T-cell (primary cell): ENCODE data around the gene SUPT3H. TPM values are rescaled to one million over a fixed set of nuclear protein-coding genes. Genes with fewer than 3 reads are reported as not detected.

Experiments
- ATAC-seq, 4 experiments: fragments of 200-7000 bp in 3 of 4; fragments of 150-1000 bp in 1 of 4; cut with Tn5 transposase; replicated peaks in 1 of 4; 1 replicate in 3 of 4; 2 replicates in 1 of 4; pipeline ENCODE4 v1.10.0; 2021; ENCODE audit warnings: moderate library complexity in 3 of 4, mild to moderate bottlenecking in 2 of 4, moderate number of reproducible peaks in 1 of 4
- CTCF ChIA-PET, 2 donors: fragments of 300-600 bp; sonication (Branson Sonifier 250); formaldehyde crosslinking; loops; one replicate each; lab custom pipeline; 2022; ENCODE audit warnings: antibody characterized with exemption in 2 of 2; lab: Charles Lee
- POLR2A ChIA-PET, 2 donors: fragments of 300-600 bp; sonication (Branson Sonifier 250); formaldehyde crosslinking; loops; one replicate each; lab custom pipeline; 2022; ENCODE audit warnings: antibody characterized with exemption in 2 of 2; lab: Charles Lee
- DNase-seq, 35 experiments: peaks; one replicate each; pipeline versions ENCODE4 v3.0.0 to v3.0.0-alpha.2; 2013 to 2023
- H3K27ac ChIP-seq: one replicate; pipeline ENCODE4 v1.5.1; 2013; ENCODE audit warnings: low read length
- H3K27me3 ChIP-seq, 2 experiments: replicated peaks in 1 of 2; 1 replicate in 1 of 2; 2 replicates in 1 of 2; pipeline versions ENCODE4 v1.6.1 to v1.7.0; 2013; ENCODE audit warnings: low read length in 1 of 2, mixed read lengths in 1 of 2; ENCODE audit not compliant: control insufficient read depth in 2 of 2, insufficient read depth in 2 of 2; ENCODE audit errors: extremely low read depth in 1 of 2
- H3K36me3 ChIP-seq, 2 donors: 1 replicate in 1 of 2; 2 replicates in 1 of 2; pipeline versions ENCODE4 v1.6.1 to v1.7.0; 2013; ENCODE audit warnings: low read length in 1 of 2; ENCODE audit not compliant: control insufficient read depth in 2 of 2, insufficient read depth in 1 of 2; ENCODE audit errors: extremely low read depth in 1 of 2
- H3K4me1 ChIP-seq, 2 experiments: 1 replicate in 1 of 2; 2 replicates in 1 of 2; pipeline versions ENCODE4 v1.6.1 to v1.7.0; 2013; ENCODE audit warnings: low read length in 2 of 2, mixed read lengths in 1 of 2; ENCODE audit not compliant: insufficient read depth in 2 of 2, control insufficient read depth in 1 of 2; ENCODE audit errors: extremely low read depth in 1 of 2
- H3K4me3 ChIP-seq, 2 donors: 1 replicate in 1 of 2; 2 replicates in 1 of 2; pipeline versions ENCODE4 v1.5.1 to v1.7.0; 2013; ENCODE audit warnings: mild to moderate bottlenecking in 2 of 2, low read length in 1 of 2, moderate library complexity in 1 of 2; ENCODE audit not compliant: control insufficient read depth in 1 of 2; ENCODE audit errors: extremely low read depth in 1 of 2
- H3K9me3 ChIP-seq: 2 replicates; pipeline ENCODE4 v1.7.0; 2013
- H3K27ac Mint-ChIP-seq, 2 donors: one replicate each; pipeline ENCODE4 v1.8.0; 2020 to 2021; ENCODE audit warnings: mild to moderate bottlenecking in 2 of 2, mixed read lengths in 2 of 2
- H3K27me3 Mint-ChIP-seq, 2 donors: one replicate each; pipeline ENCODE4 v1.8.0; 2021 to 2022; ENCODE audit warnings: mixed read lengths in 2 of 2
- H3K36me3 Mint-ChIP-seq: one replicate; pipeline ENCODE4 v1.8.0; 2021; ENCODE audit warnings: mixed read lengths
- H3K4me1 Mint-ChIP-seq, 3 donors: one replicate each; pipeline ENCODE4 v1.8.0; 2020 to 2022; ENCODE audit warnings: mixed read lengths in 3 of 3, mild to moderate bottlenecking in 1 of 3
- H3K4me3 Mint-ChIP-seq, 3 donors: one replicate each; pipeline ENCODE4 v1.8.0; 2020 to 2022; ENCODE audit warnings: mild to moderate bottlenecking in 3 of 3, mixed read lengths in 3 of 3, moderate library complexity in 3 of 3
- H3K9me3 Mint-ChIP-seq, 3 donors: one replicate each; pipeline ENCODE4 v1.8.0; 2020 to 2022; ENCODE audit warnings: mixed read lengths in 3 of 3
- WGBS: methylation state at CpG from one replicate; pipeline ENCODE4 v1.1.5; 2013; ENCODE audit warnings: missing lambda C conversion rate; ENCODE audit not compliant: insufficient coverage; 5-methylcytosine and 5-hydroxymethylcytosine counted together
- total RNA-seq, 35 experiments: library from RNA in 6 of 35; stranded (reverse) in 6 of 35; fragments of 120-200 nt in 1 of 35; gene quantifications; one replicate each; pipeline versions ENCODE4 v1.2.1 to v1.2.4 and lab custom pipeline; 2013 to 2026

The SUPT3H gene
- total RNA-seq, 5 donors from 2014 or later (not counting 1 experiment from before 2014, with no cell fraction given): 9.3 to 12.9 (median 10.7) TPM

DNA sequence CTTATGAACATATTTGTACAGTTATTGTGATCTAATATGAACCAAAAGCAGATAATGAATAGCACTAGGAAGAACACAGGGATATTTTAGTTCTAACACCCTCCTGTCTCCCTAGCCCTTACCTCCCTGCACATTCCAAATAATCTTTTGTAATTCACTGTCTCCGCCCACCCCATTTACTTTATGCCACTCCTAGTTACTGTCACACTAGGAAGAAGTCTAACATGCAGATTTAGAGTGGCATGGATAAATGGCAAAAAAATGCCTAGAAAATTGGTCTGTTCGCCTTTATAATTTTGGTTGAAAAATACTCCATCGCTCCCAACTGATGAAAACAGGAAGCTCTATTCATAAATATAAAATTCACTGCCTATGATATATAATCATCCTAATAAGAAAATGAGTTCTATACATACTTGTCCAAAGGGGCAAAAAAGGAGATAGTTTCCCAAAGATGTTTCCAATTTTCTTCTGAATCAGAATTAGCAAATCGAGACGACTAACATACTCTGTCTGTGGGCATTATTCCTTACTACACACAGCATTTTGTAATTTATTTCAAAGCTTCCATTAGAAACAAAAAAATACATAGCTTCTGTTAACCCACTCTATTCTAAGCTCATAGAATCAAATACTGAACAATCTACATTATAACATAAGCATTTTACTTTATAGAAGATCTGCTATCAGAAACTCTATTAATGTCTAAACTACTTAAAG, 50.9 kb downstream of the SUPT3H start:
- Histone ChIP-seq H3K27me3 (no peaks in the 10 kb centered on the region), H3K4me3 (no peak overlapping the region), H3K4me1 (peaks cover 0 to 16% of the 10 kb centered on the region in 2 experiments), H3K9me3 (no peaks in the 10 kb centered on the region), H3K27ac (no peak overlapping the region), H3K36me3 (no peaks in the 10 kb centered on the region)
- Mint-ChIP-seq H3K9me3 (no peaks in the 10 kb centered on the region), H3K27me3 (no peaks in the 10 kb centered on the region), H3K4me3 (peak overlapping the region in 2 of 3 donors; percentile 66 to 77), H3K4me1 (peaks cover 40 to 63% (median 57%) of the 10 kb centered on the region in 3 donors), H3K27ac (peak overlapping the region in 1 of 2 donors; percentile 84), H3K36me3 (no peaks in the 10 kb centered on the region)
- DNase-seq (no peak), ATAC-seq (no peak)
- ChIA-PET POLR2A (no interaction called here), CTCF (interaction anchor here in 1 of 2 donors (0.8 kb wide), 1 partner anchor 66 kb away, joined by 3 read pairs; no protein-coding TSS in a partner anchor)
- WGBS: 93% methylated on average over 2 of the region's 5 CpGs

DNA sequence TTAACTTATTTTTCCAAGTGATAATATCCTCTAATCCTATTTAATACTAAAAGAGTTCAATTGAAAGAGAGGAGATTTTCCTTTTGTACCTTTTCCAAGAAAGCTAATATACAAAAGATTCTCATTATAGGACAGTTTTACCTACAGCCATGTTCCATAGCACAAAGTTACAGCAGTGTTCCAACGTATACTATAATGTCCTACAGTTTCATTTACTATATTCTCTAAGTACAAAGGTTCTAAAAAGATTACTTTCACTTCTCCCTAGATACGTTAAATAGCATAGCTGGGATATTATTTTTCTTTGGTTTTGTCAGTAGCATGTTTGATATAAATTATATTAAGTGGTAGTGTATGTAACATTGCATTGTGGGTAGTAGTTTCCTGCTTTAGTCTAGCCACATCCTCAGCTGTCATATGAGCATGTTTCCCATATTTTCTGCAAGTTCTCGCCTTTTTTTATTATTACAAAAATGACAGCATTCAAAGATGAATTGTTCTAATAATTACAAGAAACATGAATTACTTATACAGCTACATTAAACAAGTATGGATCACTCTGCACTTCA, 54.0 kb downstream of the SUPT3H start:
- no peaks in the 10 kb centered on the region for H3K27me3 ChIP-seq
- H3K9me3 ChIP-seq: no peaks in the 10 kb centered on the region
- POLR2A ChIA-PET: interaction anchor here (0.6 to 0.8 kb wide), 2 partner anchors 11 to 396 kb away, joined by 3 to 6 read pairs; no protein-coding TSS in a partner anchor
- no peaks in the 10 kb centered on the region for H3K36me3 Mint-ChIP-seq
- peak overlapping the region; percentile 32 to 83 for H3K27ac Mint-ChIP-seq
- H3K4me1 ChIP-seq: peaks cover 4 to 16% of the 10 kb centered on the region in 2 experiments
- peak overlapping the region in 2 of 3 donors; percentile 50 to 60 for H3K4me3 Mint-ChIP-seq
- H3K36me3 ChIP-seq: no peaks in the 10 kb centered on the region
- no peak overlapping the region for H3K4me3 ChIP-seq
- H3K27ac ChIP-seq: peak overlapping the region; percentile 22
- WGBS: no CpG with 5 or more reads among the region's 3 CpGs
- ATAC-seq: peak; percentile 67 to 76 (median 70)
- no peaks in the 10 kb centered on the region for H3K9me3 Mint-ChIP-seq
- H3K27me3 Mint-ChIP-seq: no peaks in the 10 kb centered on the region
- DNase-seq: peak in 1 of 35 experiments; percentile 33
- CTCF ChIA-PET: interaction anchor here in 1 of 2 donors (0.6 kb wide), 1 partner anchor 13 kb away, joined by 3 read pairs; no protein-coding TSS in a partner anchor
- H3K4me1 Mint-ChIP-seq: peaks cover 37 to 56% (median 47%) of the 10 kb centered on the region in 3 donors

DNA sequence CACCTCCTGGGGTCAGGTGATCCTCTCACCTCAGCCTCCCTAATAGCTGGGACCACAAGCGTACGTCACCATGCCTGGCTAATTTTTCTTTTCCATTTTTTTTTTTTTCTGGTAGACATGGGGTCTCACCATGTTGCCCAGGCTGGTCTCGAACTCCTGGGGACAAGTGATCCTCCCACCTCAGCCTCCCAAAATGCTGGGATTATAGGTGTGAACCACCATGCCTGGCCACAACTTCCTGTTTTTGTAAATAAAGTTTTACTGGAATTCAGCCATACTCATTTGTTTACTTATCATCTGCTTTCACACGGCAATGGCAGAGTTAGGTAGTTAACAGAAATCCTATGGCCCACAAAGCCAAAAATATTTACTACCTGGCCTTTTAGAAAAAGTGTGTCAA, 57.4 kb downstream of the SUPT3H start:
- Mint-ChIP-seq H3K36me3 (peaks cover 3% of the 10 kb centered on the region), H3K9me3 (peaks cover 0 to 5% (median 0%) of the 10 kb centered on the region in 3 donors), H3K27ac (peak overlapping the region in 1 of 2 donors; percentile 4), H3K4me3 (no peak overlapping the region), H3K4me1 (peaks cover 23 to 36% (median 32%) of the 10 kb centered on the region in 3 donors), H3K27me3 (no peaks in the 10 kb centered on the region)
- Histone ChIP-seq H3K27ac (no peak overlapping the region), H3K9me3 (no peaks in the 10 kb centered on the region), H3K36me3 (no peaks in the 10 kb centered on the region), H3K27me3 (no peaks in the 10 kb centered on the region), H3K4me3 (no peak overlapping the region), H3K4me1 (peaks cover 4 to 13% of the 10 kb centered on the region in 2 experiments)
- WGBS: no CpG with 5 or more reads among the region's 4 CpGs
- DNase-seq (no peak), ATAC-seq (no peak)
- ChIA-PET POLR2A (no interaction called here), CTCF (no interaction called here)

DNA sequence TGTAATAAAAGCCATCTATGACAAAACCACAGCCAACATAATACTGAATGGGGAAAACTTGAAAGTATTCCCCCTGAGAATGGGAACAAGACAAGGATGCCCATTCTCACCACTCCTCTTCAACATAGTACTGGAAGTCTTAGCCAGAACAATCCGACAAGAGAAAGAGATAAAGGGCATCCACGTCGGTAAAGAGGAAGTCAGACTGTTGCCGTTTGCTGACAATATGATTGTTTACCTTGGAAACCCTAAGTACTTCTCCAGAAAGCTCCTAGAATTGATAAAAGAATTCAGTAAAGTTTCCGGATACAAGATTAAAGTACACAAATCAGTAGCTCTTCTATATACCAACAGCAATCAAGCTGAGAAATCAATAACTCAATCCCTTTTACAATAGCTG, 63.6 kb downstream of the SUPT3H start:
- H3K27ac ChIP-seq: no peak overlapping the region
- H3K9me3 ChIP-seq: no peaks in the 10 kb centered on the region
- peaks cover 9% of the 10 kb centered on the region for H3K36me3 Mint-ChIP-seq
- ATAC-seq (no peak), DNase-seq (no peak)
- peaks cover 38 to 66% (median 51%) of the 10 kb centered on the region in 3 donors for H3K4me1 Mint-ChIP-seq
- H3K27me3 Mint-ChIP-seq: no peaks in the 10 kb centered on the region
- H3K4me1 ChIP-seq: peaks cover 16 to 19% of the 10 kb centered on the region in 2 experiments
- no peaks in the 10 kb centered on the region for H3K27me3 ChIP-seq
- ChIA-PET CTCF (no interaction called here), POLR2A (no interaction called here)
- H3K9me3 Mint-ChIP-seq: peaks cover 2 to 8% (median 5%) of the 10 kb centered on the region in 3 donors
- no peak overlapping the region for H3K27ac Mint-ChIP-seq
- peak overlapping the region in 1 of 3 donors; percentile 11 for H3K4me3 Mint-ChIP-seq
- no peaks in the 10 kb centered on the region for H3K36me3 ChIP-seq
- no peak overlapping the region for H3K4me3 ChIP-seq
- WGBS: no CpG with 5 or more reads among the region's 5 CpGs

DNA sequence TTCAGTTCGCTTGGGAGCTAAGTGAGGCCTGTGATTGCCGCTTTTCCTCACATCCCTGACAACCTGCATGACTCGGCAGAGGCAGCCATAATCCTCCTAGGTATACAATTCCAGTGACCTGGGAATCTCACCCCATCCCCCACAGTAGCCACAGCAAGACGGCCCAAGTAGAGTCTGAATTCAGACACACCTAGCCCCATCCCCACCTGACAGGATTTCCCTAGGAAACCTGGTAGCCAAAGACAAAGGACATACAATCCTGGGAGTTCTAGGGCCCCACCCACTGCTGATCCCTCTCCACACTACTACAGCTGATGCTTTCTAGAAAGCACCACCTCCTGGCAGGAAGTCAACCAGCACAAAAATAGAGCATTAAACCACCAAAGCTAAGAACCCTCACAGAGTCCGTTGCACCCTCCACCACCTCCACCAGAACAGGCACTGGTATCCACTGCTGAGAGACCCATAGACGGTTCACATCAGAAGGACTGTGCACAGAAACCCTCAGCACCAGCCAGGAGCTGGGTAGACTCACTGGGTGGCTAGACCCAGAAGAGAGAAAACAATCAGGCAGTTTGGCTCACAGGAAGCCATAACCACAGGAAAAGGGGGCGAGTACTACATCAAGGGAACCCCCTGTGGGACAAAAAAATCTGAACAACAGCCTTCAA, 67.5 kb downstream of the SUPT3H start:
- WGBS: 49% methylated on average over 6 of the region's 7 CpGs
- H3K9me3 Mint-ChIP-seq: peaks cover 2 to 18% (median 11%) of the 10 kb centered on the region in 3 donors
- peaks cover 42 to 72% (median 63%) of the 10 kb centered on the region in 3 donors for H3K4me1 Mint-ChIP-seq
- peaks cover 13% of the 10 kb centered on the region for H3K36me3 Mint-ChIP-seq
- ChIA-PET POLR2A (no interaction called here), CTCF (interaction anchor here in 1 of 2 donors (0.7 kb wide), 2 partner anchors 14 to 227 kb away, joined by 3 read pairs; no protein-coding TSS in a partner anchor)
- peak in 34 of 35 experiments; percentile 6 to 69 (median 35) for DNase-seq
- peak overlapping the region; percentile 45 to 56 (median 55) for H3K4me3 Mint-ChIP-seq
- Histone ChIP-seq H3K27me3 (no peaks in the 10 kb centered on the region), H3K27ac (peak overlapping the region; percentile 60), H3K9me3 (no peaks in the 10 kb centered on the region), H3K4me3 (peak overlapping the region in 1 of 2 donors; percentile 14), H3K4me1 (peaks cover 16 to 19% of the 10 kb centered on the region in 2 experiments), H3K36me3 (no peaks in the 10 kb centered on the region)
- H3K27me3 Mint-ChIP-seq: no peaks in the 10 kb centered on the region
- peak overlapping the region; percentile 71 to 89 for H3K27ac Mint-ChIP-seq
- peak; percentile 90 to 95 (median 93) for ATAC-seq

DNA sequence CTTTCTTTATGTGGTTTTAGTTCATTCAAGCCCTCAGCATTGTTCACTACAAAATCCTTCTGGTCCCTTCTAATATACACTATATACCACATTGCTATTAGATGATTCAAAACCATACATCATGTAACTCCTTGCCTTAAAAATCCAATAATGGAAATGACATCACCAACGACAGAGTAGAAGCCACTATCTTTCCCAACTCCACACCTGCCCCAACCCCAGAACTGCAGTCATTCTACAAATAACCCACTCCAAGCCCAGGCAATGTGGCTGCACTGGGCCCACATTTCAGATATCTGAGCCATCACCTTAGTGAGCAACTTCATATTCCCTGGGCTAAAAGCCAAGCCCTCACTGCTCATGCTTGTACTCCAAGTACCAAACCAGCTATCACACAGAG, 72.2 kb downstream of the SUPT3H start:
- H3K36me3 ChIP-seq: no peaks in the 10 kb centered on the region
- H3K27me3 ChIP-seq: no peaks in the 10 kb centered on the region
- CTCF ChIA-PET: no interaction called here
- POLR2A ChIA-PET: no interaction called here
- H3K4me1 ChIP-seq: peaks cover 7 to 9% of the 10 kb centered on the region in 2 experiments
- 73% methylated on average over 1 of the region's 1 CpG for WGBS
- Mint-ChIP-seq H3K36me3 (peaks cover 11% of the 10 kb centered on the region), H3K9me3 (peaks cover 0 to 14% (median 11%) of the 10 kb centered on the region in 3 donors), H3K4me1 (peaks cover 19 to 41% (median 37%) of the 10 kb centered on the region in 3 donors), H3K27ac (no peak overlapping the region), H3K27me3 (no peaks in the 10 kb centered on the region), H3K4me3 (no peak overlapping the region)
- H3K9me3 ChIP-seq: no peaks in the 10 kb centered on the region
- H3K27ac ChIP-seq: no peak overlapping the region
- DNase-seq: no peak
- H3K4me3 ChIP-seq: no peak overlapping the region
- ATAC-seq: no peak
